ENCODE measurements around the gene FUT1.
A peak's percentile ranks its signal among the peaks of the same experiment; 100 is the strongest.
"Not testable (repeated sequence)": the region's sequence is repeated elsewhere in the genome, so short reads cannot be mapped to it uniquely, and the experiment has no call there.

Gene FUT1

DNA sequence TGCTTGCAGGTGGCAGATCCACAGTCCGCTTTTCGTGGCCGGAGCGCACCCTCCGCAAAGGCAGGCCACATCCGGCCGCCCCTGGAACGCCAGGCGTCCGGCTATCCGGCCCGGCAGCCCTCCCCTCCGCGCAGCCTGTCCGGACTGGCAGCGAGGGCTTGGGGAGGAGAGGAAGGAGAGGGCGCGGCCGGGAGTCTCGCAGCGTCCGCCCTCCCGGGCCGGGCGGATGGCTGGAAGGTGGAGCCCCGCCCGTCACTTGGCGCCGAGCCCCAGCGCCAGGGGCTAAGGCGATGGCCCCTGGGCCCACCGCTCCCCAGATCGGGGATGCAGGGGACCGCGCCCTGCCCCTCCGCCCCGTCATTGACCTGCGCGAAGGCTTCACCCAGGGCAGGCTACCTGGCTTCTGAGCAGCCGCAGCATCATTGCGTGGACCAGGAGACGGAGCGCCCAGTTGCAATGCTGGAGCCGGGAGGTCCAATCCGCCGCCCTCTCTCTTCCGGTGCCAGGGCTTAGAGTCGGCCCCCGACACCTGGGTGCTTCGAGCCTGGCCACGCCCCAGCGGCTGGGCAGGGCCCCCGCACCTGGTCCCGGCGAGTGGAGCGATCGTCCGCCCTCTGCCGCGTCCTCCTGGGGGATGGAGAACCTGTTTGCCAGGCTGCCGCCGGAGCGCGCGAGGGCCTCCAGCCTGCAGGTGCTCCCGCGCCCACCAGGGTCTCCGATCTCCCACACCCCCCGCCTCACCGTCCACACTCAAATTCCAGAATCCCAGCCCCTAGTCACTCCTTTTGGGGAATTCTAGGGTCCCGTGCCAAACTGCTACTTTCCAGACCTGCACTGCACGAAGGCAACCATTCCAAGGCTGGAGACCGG, at the start of gene FUT1:
FUT1 (minus strand) TSS at position 146 of the 870 bp plus-strand sequence. CDS start 1,360 bp downstream, outside the sequence.
- peak; percentile 43 for DNase-seq (ENCODE audit: low read depth, low spot score)

DNA sequence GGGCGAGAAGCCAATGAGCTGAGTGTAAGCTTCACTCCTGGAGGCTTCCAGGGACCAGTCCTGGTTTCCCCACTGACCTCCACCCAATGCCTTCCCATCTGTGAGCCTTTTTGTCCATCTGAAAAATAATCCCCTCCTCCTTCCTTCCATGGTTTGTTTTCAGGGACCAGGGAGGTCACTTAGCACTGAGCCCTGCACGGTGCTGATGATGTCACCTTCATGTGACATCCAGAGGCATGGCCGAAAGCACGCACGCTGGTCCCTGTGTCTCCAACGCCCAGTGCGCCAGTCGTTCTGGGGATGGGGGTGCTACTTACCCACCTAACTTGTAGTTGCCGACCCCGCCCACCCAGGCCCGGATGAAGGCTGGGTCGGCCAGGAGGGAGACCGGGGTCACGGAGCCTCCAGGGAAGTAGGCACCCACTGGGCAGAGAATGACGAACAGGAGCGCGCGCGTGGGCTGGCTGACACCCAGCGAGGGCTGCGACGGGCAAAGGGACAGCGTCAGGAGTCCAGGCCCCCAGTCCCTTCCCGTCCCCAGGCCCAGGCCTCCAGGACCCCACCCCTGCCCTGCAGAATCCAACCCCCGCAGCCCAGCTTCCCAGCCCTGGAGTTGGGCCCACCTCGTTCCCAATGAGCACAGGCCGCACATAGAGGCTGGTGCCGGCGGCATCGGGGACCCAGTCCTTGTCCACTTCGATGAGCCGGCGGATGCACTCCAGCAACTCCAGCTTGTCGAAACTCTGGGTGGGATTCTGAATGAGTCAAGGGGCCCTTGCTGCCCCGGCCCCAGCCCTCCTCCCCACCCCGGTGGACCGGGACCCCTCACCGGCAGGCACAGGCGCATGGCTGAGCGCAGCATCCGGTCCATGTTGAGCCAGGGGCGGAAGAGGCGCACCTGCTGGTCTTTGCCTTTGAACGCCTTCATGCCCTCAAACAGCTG, 47.2 kb upstream of the FUT1 start:
- DNase-seq (ENCODE audit: low read depth, low spot score), result no peak

DNA sequence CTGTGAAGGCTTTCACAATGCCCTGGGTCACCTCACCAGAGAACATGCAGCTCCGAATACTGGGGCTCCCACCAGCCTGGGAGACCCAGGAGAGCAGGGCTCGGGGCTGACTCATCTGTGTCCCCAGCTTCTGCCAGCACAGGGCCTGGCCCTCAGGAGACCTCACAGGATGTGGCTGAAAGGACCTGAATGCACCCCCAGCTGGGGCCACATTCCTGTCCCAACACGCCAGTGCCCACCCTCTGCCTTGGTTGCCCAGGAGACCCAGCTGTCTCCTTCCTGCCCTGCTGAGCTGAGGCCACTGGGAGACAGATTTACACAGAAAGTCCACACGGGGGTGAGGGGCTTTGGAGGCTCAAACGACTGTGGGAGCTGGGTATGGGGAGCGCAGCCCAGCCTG, 46.5 kb upstream of the FUT1 start:
- DNase-seq (ENCODE audit: low read depth, low spot score), result peak; percentile 66

DNA sequence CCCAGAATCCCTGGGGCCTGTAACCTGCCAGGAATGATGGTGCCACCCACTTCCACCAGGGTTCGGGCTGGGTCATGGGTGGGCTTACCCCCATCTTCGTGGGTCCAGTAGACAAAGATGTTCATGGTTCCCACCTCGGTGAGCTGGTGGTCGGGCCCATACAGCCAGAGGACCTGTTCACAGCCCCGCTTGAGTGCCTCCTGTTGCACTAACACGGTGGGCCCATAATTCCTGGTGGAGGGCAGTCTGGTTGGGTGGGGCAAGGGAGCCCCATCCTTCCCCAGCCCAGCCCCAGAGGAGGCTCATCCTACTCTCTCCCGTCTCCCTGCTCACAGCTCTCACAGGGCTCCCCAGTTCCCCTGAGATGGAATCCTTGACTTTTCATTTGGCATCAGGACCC, 44.7 kb upstream of the FUT1 start:
- DNase-seq (ENCODE audit: low read depth, low spot score), result no peak

DNA sequence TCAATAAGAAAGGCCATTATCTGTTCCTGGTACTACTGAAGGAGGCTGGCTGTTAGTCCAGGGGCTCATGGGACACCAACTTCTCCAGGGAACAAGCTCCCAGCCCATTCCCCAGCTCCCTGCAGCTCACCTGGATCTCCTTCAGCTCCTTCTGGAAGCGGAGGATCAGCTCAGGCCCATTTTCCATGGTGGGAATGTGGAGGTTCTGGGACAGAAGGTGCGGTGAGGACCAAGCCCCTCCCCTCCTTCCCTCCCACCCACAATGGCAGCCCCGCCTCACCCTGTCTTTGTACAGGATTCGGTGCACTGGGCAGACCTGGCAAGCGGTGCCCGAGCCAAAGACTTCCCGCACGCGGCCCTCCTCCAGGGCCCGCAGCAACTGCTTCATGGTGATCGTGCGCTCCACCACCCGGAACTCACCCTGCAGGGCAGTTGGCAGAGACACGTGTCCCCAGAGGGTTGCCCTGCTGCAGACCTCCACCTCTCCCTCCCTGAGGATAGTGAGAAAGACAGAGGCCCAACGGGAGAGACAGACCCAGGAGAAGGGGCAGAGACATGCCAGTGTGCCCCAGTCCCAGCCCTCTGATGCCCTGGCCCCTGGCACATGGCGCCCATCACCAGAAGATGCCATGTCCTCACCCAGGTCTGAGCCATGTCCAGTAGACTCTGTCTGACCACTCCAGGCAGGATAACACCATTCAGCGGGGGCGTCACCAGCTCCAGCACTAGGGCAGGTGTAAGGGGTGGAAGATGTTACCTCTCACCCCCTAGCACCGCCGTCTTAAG, 44.0 kb upstream of the FUT1 start:
- no peak for DNase-seq (ENCODE audit: low read depth, low spot score)

DNA sequence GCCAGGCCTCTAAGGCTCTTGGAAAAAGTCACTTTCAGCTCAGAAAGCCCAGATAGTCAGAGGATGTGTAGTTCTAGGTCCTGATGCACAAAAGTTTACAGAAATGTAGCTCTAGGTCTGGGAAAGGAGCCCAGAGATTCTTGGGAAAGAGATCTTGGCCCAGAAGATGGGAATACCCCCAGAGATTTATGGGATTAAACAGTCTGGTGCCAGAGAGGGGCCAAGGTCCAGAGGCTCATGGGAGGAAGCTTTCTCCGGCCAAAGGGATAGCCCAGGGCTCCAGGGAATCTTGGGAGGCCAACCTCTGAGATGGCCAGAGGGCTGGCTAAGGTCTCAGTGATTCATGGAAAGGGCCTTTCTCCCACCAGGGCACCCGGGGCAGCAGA, 43.2 kb upstream of the FUT1 start:
- DNase-seq (ENCODE audit: low read depth, low spot score), result no peak

DNA sequence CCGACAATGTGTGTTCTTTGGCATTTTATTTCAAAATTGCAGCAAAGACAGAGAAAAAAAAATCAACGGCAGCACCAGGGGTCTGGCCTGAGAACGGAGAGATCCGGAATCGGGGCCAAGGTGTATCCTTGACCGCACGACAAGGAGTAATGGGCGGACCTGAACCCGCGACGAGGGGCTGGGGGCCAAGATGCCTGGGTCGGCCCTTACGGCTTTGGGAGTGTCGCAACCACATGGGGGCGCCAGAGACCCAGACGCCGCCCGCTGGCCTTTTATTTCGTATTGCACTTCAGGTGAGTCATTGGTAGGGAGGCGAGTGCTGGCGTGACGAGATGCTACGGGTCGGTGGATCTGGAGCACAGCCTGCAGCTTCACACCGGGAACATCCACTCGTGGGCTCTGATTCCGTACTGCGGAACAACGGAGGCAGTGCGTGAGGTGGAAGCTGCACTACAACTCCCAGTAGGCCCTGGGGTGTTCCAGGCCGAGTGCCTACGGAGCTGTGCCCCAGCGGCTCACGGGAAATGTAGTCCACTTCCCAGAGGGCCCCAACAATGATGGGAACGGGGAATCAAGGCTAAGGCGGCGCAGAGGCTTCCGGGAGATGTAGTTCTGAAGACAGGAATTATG, 42.7 kb upstream of the FUT1 start:
- peak; percentile 97 for DNase-seq (ENCODE audit: low read depth, low spot score)

DNA sequence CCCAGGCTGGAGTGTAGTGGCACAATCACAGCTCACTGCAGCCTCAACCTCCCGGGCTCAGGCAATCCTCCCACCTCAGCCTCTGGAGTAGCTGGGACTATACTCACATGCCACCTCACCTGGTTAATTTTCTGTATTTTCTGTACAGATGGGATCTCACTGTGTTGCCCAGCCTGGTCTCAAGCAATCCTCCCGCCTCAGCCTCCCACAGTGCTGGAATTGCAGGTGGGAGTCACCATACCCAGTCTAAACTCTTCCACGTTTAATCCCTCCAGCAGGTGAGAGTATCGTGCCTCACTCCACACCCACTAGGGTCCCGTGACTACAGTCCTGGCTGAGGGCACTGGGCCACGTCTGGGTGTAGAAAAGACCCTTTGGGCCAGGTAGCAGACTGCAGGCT, 41.9 kb upstream of the FUT1 start:
- no peak for DNase-seq (ENCODE audit: low read depth, low spot score)

DNA sequence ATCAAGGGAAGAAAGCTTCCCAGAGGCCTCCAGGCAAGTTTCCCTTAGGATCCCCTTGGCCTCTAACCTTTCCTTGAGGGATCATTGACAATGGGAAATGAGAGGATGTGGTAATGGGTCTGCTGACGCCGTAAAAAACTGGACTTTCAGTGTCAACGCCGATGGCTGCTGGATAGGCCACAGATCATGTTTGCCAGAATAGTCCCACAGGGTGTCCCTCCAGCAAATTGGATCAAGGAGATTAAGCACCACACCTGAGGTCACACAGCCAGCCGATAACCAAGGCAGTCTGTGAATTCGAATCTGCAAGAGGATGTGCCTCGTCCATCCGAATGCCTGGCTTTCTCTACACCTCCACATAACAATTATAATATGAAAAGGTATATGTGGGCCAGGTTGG, 40.8 kb upstream of the FUT1 start:
- no peak for DNase-seq (ENCODE audit: low read depth, low spot score)

DNA sequence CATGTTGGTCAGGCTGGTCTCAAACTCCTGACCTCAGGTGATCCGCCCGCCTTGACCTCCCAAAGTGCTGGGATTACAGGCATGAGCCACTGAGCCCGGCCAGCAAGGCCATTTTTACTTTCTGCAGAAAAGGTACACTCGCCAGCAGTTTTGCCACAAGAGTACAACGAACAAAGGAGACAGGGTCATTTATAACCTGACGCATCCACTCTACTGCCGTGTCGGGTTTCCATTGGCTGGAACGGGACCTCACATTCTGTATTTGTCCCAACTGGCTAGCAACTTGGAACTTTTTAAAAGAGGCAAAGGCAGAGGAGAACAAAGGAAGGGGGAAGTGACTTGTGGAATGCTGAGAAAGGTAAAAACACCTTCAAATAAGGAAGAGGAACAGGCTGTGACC, 34.9 kb upstream of the FUT1 start:
- DNase-seq (ENCODE audit: low read depth, low spot score), result not testable (repeated sequence)

DNA sequence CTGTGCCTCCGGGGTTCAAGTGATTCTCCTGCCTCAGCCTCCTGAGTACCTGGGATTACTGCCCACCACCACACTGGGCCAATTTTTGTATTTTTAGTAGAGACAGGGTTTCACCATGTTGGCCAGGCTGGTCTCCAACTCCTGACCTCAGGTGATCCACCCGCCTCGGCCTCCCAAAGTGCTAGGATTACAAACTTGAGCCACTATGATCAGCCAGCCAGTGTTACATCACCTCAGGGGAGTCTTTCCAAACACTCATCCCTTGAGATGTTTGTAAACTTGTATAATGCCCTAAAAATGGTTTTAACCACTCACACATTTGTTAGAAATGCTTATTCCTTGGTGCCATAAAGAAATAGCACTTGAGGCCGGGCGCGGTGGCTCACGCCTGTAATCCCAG, 34.0 kb upstream of the FUT1 start:
- DNase-seq (ENCODE audit: low read depth, low spot score), result not testable (repeated sequence)

DNA sequence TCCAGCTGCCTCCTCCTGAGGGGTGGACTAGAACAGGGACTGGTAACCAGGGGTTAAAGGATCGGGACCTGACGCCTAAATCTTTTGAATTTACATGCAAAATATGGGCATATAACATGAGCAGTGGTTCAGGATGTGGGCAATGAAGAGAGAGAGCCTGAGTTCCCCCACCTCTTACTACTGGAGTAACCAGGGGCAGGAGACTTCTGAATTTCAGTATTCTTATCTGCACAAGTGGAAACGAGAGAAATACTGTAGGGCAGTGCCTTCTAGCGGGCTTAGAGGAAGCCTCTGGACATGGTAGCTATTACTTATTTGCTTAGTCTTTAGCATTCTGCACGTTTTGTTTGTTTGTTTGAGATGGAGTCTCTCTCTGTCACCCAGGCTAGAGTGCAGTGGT, 32.1 kb upstream of the FUT1 start:
- no peak for DNase-seq (ENCODE audit: low read depth, low spot score)

DNA sequence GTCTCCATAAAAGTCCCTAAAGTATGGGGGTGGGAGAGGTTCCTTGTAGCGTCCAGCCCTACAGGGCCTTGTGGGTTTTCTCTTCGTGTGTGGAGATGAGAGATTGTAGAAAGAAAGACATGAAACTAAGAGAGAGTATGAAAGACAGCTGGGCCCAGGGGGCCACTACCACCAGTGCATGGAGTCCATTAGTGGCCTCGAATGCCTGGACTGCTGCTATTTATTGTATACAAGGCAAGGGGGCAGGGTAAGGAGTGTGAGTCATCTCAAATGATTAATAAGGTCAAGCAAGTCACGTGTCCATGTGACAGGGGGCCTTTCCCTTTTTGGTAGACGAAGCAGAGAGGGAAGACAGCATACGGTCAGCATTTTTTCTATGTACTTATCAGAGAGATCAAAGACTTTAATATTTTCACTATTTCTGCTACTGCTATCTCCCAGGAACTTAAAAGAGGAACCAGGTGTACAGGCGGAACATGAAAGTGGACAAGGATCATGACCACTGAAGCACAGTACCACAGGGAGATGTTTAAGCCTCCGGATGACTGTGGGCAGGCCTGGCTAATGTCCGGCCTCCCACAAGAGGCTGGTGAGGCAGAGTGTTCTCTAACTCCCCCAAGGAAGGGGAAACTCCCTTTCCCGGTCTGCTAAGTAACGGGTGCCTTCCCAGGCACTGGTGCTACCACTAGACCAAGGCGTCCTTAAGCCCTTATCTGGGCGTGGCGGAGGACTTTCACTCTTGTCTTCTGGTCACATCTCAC, 28.4 kb upstream of the FUT1 start:
- DNase-seq (ENCODE audit: low read depth, low spot score), result no peak

DNA sequence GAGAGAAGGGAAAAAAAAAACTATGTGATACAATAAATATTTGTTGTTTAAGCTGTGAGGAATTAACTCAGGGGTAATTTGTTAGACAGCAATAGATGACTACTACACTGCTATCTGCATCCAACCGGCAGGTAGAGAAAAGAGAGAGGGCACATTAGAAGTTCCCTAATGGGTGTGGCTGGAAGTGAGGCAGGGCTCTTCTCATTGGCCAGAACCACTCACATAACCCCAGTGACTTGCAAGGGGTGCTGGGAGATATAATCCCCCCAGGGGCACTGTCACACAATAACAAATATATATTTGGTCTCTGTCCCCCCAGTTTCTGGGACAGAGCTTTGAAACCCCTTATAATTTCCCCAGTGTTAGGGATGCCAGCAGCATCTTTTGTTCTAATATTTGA, 27.2 kb upstream of the FUT1 start:
- DNase-seq (ENCODE audit: low read depth, low spot score), result no peak

DNA sequence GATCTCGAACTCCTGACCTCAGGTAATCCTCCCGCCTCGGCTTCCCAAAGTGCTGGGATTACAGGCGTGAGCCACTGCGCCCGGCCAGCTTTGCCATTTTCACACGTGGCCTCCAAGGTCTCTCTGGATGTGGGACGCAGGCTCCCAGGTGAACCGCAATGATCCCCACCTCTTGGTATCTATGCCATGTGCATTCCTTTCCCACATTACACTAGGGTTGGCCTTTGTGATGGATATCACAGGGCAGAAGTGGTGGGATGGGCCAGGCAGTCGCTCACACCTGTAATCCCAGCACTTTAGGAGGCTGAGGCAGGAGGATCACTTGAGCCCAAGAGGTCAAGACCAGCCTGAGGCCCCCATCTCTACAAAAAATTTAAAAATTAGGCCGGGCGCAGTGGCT, 25.3 kb upstream of the FUT1 start:
- no peak for DNase-seq (ENCODE audit: low read depth, low spot score)

DNA sequence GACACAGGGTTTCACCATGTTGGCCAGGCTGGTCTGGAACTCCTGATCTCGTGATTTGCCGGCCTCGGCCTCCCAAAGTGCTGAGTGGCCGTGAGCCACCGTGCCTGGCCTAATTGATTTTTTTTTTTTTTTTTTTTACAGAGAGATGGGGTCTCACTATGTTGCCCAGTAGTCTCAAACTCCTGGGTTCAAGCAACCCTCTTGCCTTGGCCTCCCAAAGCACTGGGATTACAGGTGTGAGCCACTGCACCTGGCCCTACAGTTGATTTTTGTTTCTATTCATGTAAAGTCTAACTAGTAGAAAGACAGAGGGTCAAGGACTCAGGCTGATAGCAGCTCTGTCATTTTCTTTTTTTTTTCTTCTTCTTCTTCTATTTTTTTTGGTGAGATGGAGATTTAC, 24.7 kb upstream of the FUT1 start:
- no peak for DNase-seq (ENCODE audit: low read depth, low spot score)

DNA sequence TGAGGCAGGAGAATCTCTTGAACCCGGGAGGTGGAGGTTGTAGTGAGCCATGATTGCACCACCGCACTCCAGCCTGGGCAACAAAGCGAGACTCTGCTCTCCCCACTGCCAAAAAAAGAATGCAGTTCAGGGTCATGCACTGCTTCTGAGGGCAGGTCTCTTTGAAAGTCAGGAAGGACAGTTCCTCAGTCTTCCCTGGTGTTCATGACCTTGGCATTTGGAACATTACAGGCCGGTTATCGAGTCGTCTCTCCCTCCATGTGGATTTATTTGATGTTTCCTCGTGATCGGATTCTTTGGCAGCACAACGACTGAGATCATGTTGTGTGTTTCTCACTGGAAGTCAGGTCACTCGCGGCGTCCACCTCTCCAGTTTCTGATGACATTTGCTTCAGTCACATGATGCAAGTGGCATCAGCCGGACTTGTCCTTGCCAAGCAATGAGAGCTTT, 20.1 kb upstream of the FUT1 start:
- DNase-seq (ENCODE audit: low read depth, low spot score), result no peak

DNA sequence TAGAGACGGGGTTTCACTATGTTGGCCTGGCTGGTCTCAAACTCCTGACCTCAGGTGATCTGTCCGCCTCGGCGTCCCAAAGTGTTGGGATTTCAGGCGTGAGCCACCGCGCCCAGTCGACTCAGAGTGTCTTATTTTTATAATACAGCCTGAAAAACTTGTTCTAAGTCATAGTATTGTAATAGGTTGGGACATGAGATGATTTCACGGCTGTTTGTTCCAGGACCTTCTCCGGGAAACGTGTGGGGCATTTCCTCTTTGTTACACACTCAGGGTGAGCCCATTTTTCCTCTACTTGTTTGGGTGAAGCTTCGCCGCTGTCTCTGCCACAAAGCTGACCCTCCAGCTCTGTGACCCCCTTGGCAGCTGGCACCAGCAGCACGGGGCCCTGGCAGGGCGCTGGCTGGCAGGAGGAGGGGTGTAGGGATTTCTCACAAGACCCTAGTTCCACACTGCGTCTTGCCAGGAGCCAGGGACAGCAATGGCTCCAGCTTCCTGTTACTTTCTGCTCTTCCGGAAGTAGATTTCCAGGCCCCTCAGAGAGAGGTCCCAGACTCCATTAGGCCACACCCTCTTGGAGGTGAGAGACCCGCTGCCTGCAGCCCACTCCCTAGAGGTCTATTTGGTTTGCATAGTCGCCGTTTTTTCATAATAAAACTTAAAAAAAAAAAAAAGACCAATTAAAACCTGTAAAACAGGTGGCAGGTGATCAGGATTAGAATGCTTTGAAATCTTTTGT, 18.5 kb upstream of the FUT1 start:
- DNase-seq (ENCODE audit: low read depth, low spot score), result no peak

DNA sequence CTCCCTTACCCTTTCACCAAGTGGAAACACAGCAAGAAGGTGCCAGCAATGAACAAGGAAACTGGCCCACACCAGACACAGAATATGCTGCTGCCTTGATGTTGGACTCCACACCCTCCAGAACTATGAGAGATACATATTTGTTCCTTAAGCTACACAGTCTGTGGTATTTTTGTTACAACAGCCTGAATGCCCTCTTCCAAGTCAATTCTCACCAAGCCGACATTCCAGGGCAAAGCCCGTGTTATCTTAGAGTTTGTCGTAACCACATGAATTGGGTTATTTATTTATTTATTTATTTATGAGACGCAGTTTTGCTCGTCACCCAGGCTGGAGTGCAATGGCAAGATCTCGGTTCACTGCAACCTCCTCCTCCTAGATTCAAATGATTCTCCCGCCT, 17.8 kb upstream of the FUT1 start:
- peak; percentile 77 for DNase-seq (ENCODE audit: low read depth, low spot score)

Data from astrocyte of the hippocampus (primary cell).